Activated CD4-positive, CD25-positive, alpha-beta regulatory T cell treated with anti-CD3 and anti-CD28 coated beads, Interleukin-2, amount 50 U/mL, for 16 hours (primary cell): ENCODE results near the gene WDTC1.

Experiments
- DNase-seq: peaks from one replicate; pipeline ENCODE4 v3.0.0-alpha.2; 2020; ENCODE audit warnings: low read depth, low spot score

The WDTC1 gene

GRCh38 chr1:27301582-27302199 lies 67.3 kb downstream of the WDTC1 start:
- no peak for DNase-seq

- no peak for DNase-seq
Measured at GRCh38 chr1:27302612-27303011, 68.2 kb downstream of the WDTC1 start.

GRCh38 chr1:27303509-27303908 lies 69.1 kb downstream of the WDTC1 start:
- DNase-seq = no peak

- DNase-seq = no peak
Measured at GRCh38 chr1:27306071-27306470, 71.6 kb downstream of the WDTC1 start.

GRCh38 chr1:27306892-27307761 lies 72.7 kb downstream of the WDTC1 start:
- no peak for DNase-seq

GRCh38 chr1:27307874-27308598 lies 73.6 kb downstream of the WDTC1 start:
- no peak for DNase-seq

- no peak for DNase-seq
Measured at GRCh38 chr1:27314169-27314568, 79.7 kb downstream of the WDTC1 start.

- no peak for DNase-seq
Measured at GRCh38 chr1:27314737-27315136, 80.3 kb downstream of the WDTC1 start.

- DNase-seq = no peak
Measured at GRCh38 chr1:27316860-27317259, 82.4 kb downstream of the WDTC1 start.

- DNase-seq = no peak
Measured at GRCh38 chr1:27318136-27318535, 83.7 kb downstream of the WDTC1 start.

GRCh38 chr1:27318596-27318995 lies 84.2 kb downstream of the WDTC1 start:
- DNase-seq = no peak

- DNase-seq = peak; percentile 93
Measured at GRCh38 chr1:27321813-27322568, 87.6 kb downstream of the WDTC1 start, which contains the start of gene TMEM222. TMEM222 (plus strand) TSS chr1:27322163; CDS start chr1:27322198, 35 bp downstream.

- no peak for DNase-seq
Measured at GRCh38 chr1:27322569-27323240, 88.3 kb downstream of the WDTC1 start.

GRCh38 chr1:27325286-27325685 lies 90.9 kb downstream of the WDTC1 start:
- DNase-seq = no peak

GRCh38 chr1:27327964-27328363 lies 93.5 kb downstream of the WDTC1 start:
- no peak for DNase-seq

GRCh38 chr1:27330786-27331185 lies 96.4 kb downstream of the WDTC1 start:
- DNase-seq = no peak

- DNase-seq = no peak
Measured at GRCh38 chr1:27331426-27331825, 97.0 kb downstream of the WDTC1 start.

GRCh38 chr1:27331922-27332321 lies 97.5 kb downstream of the WDTC1 start:
- no peak for DNase-seq

- no peak for DNase-seq
Measured at GRCh38 chr1:27332536-27333281, 98.3 kb downstream of the WDTC1 start.

- DNase-seq = no peak
Measured at GRCh38 chr1:27333717-27334279, 99.4 kb downstream of the WDTC1 start.
